ENCODE data around the gene SPAG9.

Gene SPAG9

GRCh38 chr17:51120739-51121619, at the start of gene SPAG9:
TSS of gene SPAG9 (minus strand) at chr17:51120868. CDS start at chr17:51120656, 212 bp downstream.
- DNase-seq, result peak; percentile 92

- DNase-seq, result no peak
These were observed 48.7 kb upstream of the SPAG9 start for GRCh38 chr17:51169340-51169739.

- DNase-seq, result peak; percentile 45
These were observed 46.6 kb upstream of the SPAG9 start for GRCh38 chr17:51166987-51167931.

- DNase-seq, result peak; percentile 63
These were observed 45.7 kb upstream of the SPAG9 start, which contains the start of gene NME2 for GRCh38 chr17:51166198-51166986. TSS of gene NME2 (plus strand) at chr17:51166411. CDS start at chr17:51166831, 420 bp downstream.

GRCh38 chr17:51165680-51166197, 45.1 kb upstream of the SPAG9 start:
- DNase-seq, result no peak

GRCh38 chr17:51164911-51165679, 44.4 kb upstream of the SPAG9 start:
- DNase-seq, result no peak

- no peak for DNase-seq
These were observed 40.9 kb upstream of the SPAG9 start for GRCh38 chr17:51161541-51161940.

- DNase-seq, result no peak
These were observed 38.9 kb upstream of the SPAG9 start for GRCh38 chr17:51159604-51160003.

GRCh38 chr17:51155416-51155815, 34.7 kb upstream of the SPAG9 start:
- no peak for DNase-seq

- no peak for DNase-seq
These were observed 33.5 kb upstream of the SPAG9 start for GRCh38 chr17:51154176-51154575.

GRCh38 chr17:51153210-51154072, 32.8 kb upstream of the SPAG9 start, which contains the start of gene NME1:
TSS of gene NME1 (plus strand) at chr17:51153559. CDS start at chr17:51155655, 2,096 bp downstream.
- DNase-seq, result peak; percentile 97

- no peak for DNase-seq
These were observed 32.1 kb upstream of the SPAG9 start for GRCh38 chr17:51152766-51153209.

GRCh38 chr17:51150932-51151331, 30.3 kb upstream of the SPAG9 start:
- DNase-seq, result no peak

GRCh38 chr17:51149163-51149562, 28.5 kb upstream of the SPAG9 start:
- DNase-seq, result no peak

GRCh38 chr17:51147650-51148049, 27.0 kb upstream of the SPAG9 start:
- no peak for DNase-seq

- DNase-seq, result no peak
These were observed 23.8 kb upstream of the SPAG9 start for GRCh38 chr17:51144266-51145022.

GRCh38 chr17:51142597-51142996, 21.9 kb upstream of the SPAG9 start:
- DNase-seq, result no peak

- no peak for DNase-seq
These were observed 15.3 kb upstream of the SPAG9 start for GRCh38 chr17:51135956-51136355.

- DNase-seq, result no peak
These were observed 12.7 kb upstream of the SPAG9 start for GRCh38 chr17:51133365-51133764.

- no peak for DNase-seq
These were observed 12.3 kb upstream of the SPAG9 start for GRCh38 chr17:51132964-51133319.

Measured in CD4-positive, alpha-beta T cell treated with Interleukin-15 for 1 hour (primary cell).